GM18499 (cell line): ENCODE data around the gene IFT52.
"Not testable (repeated sequence)": the region's sequence is repeated elsewhere in the genome, so short reads cannot be mapped to it uniquely, and the experiment has no call there.

Experiments
- ATAC-seq: cut with Tn5 transposase; IDR thresholded peaks from one replicate; pipeline ENCODE4 v1.9.1; 2021; ENCODE audit warnings: moderate number of reproducible peaks; ENCODE audit not compliant: insufficient read depth, unreplicated experiment

Gene IFT52

GRCh38 chr20:43565758-43566104, 25.0 kb upstream of the IFT52 start:
- ATAC-seq = no peak

- ATAC-seq = no peak
These were observed 23.3 kb upstream of the IFT52 start for GRCh38 chr20:43567477-43567876.

GRCh38 chr20:43568706-43569105, 22.0 kb upstream of the IFT52 start:
- no peak for ATAC-seq

- no peak for ATAC-seq
These were observed 21.5 kb upstream of the IFT52 start for GRCh38 chr20:43569282-43569681.

GRCh38 chr20:43570496-43570895, 20.2 kb upstream of the IFT52 start:
- ATAC-seq = no peak

- no peak for ATAC-seq
These were observed 19.4 kb upstream of the IFT52 start for GRCh38 chr20:43571310-43571709.

GRCh38 chr20:43571771-43572170, 19.0 kb upstream of the IFT52 start:
- ATAC-seq = no peak

GRCh38 chr20:43572891-43573290, 17.8 kb upstream of the IFT52 start:
- ATAC-seq = no peak

- no peak for ATAC-seq
These were observed 14.6 kb upstream of the IFT52 start for GRCh38 chr20:43576108-43576507.

- no peak for ATAC-seq
These were observed 10.6 kb upstream of the IFT52 start for GRCh38 chr20:43579861-43580793.

GRCh38 chr20:43583133-43583864, 7.4 kb upstream of the IFT52 start:
- no peak for ATAC-seq

- ATAC-seq = no peak
These were observed 6.7 kb upstream of the IFT52 start for GRCh38 chr20:43583982-43584432.

GRCh38 chr20:43584448-43585136, 6.1 kb upstream of the IFT52 start:
- ATAC-seq = no peak

GRCh38 chr20:43586641-43587040, 4.1 kb upstream of the IFT52 start:
- no peak for ATAC-seq

- ATAC-seq = not testable (repeated sequence)
These were observed 2.2 kb upstream of the IFT52 start for GRCh38 chr20:43588526-43588925.

- no peak for ATAC-seq
These were observed 723 bp upstream of the IFT52 start for GRCh38 chr20:43590036-43590391.

- ATAC-seq = not testable (repeated sequence)
These were observed 11.2 kb downstream of the IFT52 start for GRCh38 chr20:43601960-43602359.

- ATAC-seq = no peak
These were observed 12.4 kb downstream of the IFT52 start for GRCh38 chr20:43603124-43603523.

GRCh38 chr20:43605715-43606114, 15.0 kb downstream of the IFT52 start:
- no peak for ATAC-seq

GRCh38 chr20:43607278-43607677, 16.5 kb downstream of the IFT52 start:
- ATAC-seq = not testable (repeated sequence)

GRCh38 chr20:43631598-43631997, 40.9 kb downstream of the IFT52 start:
- no peak for ATAC-seq
